Vagina (tissue), 2 donors: ENCODE results near the gene AMZ1.

ENCODE experiments used
- CTCF ChIP-seq, 3 experiments: fragments of 450-650 bp in 2 of 3; fragments of 200-600 bp in 1 of 3; sonication (generic) in 1 of 3; IDR thresholded peaks; one replicate each; pipeline ENCODE4 v1.5.1; 2017 to 2019; ENCODE audit warnings: antibody characterized with exemption in 3 of 3, mild to moderate bottlenecking in 2 of 3, moderate library complexity in 2 of 3
- POLR2AphosphoS5 ChIP-seq, 2 donors: sonication (generic); formaldehyde crosslinking; IDR thresholded peaks; one replicate each; pipeline ENCODE4 v1.9.0; 2017; ENCODE audit warnings: antibody characterized with exemption in 2 of 2, mild to moderate bottlenecking in 2 of 2, low read depth in 1 of 2; ENCODE audit not compliant: insufficient read depth in 1 of 2

GRCh38 chr7:2657208-2657607, 30.8 kb upstream of the AMZ1 start:
- no peak for TF ChIP-seq CTCF (IDR thresholded peaks at IDR 0.05)
- no peak for TF ChIP-seq POLR2AphosphoS5 (IDR thresholded peaks at IDR 0.05; ENCODE audit: insufficient read depth in 1 of 2, low read depth in 1 of 2)
